BLaER1 treated with 17β-estradiol and CSF1 and Interleukin-3, amounts not matched to agents 10 nM and 100 nM (cell line): ENCODE measurements around the gene INF2.
"Not testable (repeated sequence)": the region's sequence is repeated elsewhere in the genome, so short reads cannot be mapped to it uniquely, and the experiment has no call there.

ENCODE experiments used
- H3K27ac ChIP-seq, 11 experiments: shearing (Covaris generic); formaldehyde crosslinking; 2 replicates each; pipeline ENCODE4 v1.8.1; 2022
- H3K27me3 ChIP-seq, 11 experiments: shearing (Covaris generic); formaldehyde crosslinking; 2 replicates each; pipeline ENCODE4 v1.8.1; 2022
- H3K36me3 ChIP-seq, 11 experiments: shearing (Covaris generic); formaldehyde crosslinking; 2 replicates each; pipeline ENCODE4 v1.8.1; 2022
- H3K4me1 ChIP-seq, 10 experiments: shearing (Covaris generic); formaldehyde crosslinking; 2 replicates each; pipeline ENCODE4 v1.8.1; 2022
- H3K4me2 ChIP-seq, 11 experiments: shearing (Covaris generic); formaldehyde crosslinking; 2 replicates each; pipeline ENCODE4 v1.8.1; 2022
- H3K4me3 ChIP-seq, 10 experiments: shearing (Covaris generic); formaldehyde crosslinking; 2 replicates each; pipeline ENCODE4 v1.8.1; 2022
- H3K9ac ChIP-seq, 11 experiments: shearing (Covaris generic); formaldehyde crosslinking; 2 replicates each; pipeline ENCODE4 v1.8.1; 2022
- H3K9me3 ChIP-seq, 11 experiments: shearing (Covaris generic); formaldehyde crosslinking; replicated peaks in 1 of 11; 2 replicates each; pipeline ENCODE4 v1.8.1; 2022
- H4K20me1 ChIP-seq, 11 experiments: shearing (Covaris generic); formaldehyde crosslinking; 2 replicates each; pipeline ENCODE4 v1.8.1; 2022
- Cebpa-rat ChIP-seq, 11 experiments: shearing (Covaris generic); IDR thresholded peaks; 2 replicates each; pipeline ENCODE4 v1.8.1; 2022

Gene INF2

GRCh38 chr14:104659764-104660523 is 29.5 kb upstream of the INF2 start:
- H3K9ac ChIP-seq: peak overlapping the region; percentile 9 to 85 (median 59); a peak in 20 of 22 replicates
- peaks cover 0 to 7% (median 4%) of the 10 kb centered on the region in 11 experiments; a peak in 11 of 22 replicates for H3K9me3 ChIP-seq
- H3K4me1 ChIP-seq: peaks cover 59 to 98% (median 85%) of the 10 kb centered on the region in 10 experiments
- H3K36me3 ChIP-seq: no peaks in the 10 kb centered on the region
- H3K27me3 ChIP-seq: peaks cover 0 to 14% (median 0%) of the 10 kb centered on the region in 11 experiments; a peak in 3 of 22 replicates
- peaks cover 0 to 7% (median 0%) of the 10 kb centered on the region in 11 experiments; a peak in 2 of 22 replicates for H4K20me1 ChIP-seq
- peak overlapping the region; percentile 92 to 100 (median 99) for H3K4me2 ChIP-seq
- TF ChIP-seq Cebpa-rat (IDR thresholded peaks at IDR 0.05): no peak
- H3K27ac ChIP-seq: peak overlapping the region in 10 of 11 experiments; percentile 30 to 89 (median 77); a peak in 19 of 22 replicates
- H3K4me3 ChIP-seq: peak overlapping the region; percentile 17 to 63 (median 52); a peak in 19 of 20 replicates

DNA sequence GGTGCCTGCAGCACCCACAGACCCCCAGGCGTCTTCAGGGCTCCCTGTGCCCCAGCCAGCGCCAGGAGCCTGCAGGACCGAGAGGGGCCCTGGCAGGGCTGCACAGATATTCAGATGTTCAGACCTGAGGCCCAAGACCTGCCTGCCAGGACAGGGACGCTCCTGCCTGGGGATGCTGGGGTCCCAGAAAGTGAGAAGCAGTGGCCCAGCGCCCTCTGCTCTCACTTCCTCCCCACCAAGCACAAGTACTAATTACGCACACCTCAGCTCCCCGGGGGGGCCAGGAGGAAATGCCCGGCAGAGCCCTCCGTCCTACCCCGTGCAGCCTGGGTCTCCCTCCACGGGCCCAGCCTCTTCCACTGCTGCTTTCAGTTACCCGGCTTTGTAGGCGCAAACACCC is 28.8 kb upstream of the INF2 start:
- Histone ChIP-seq H3K4me3 (peak overlapping the region; percentile 17 to 63 (median 52); a peak in 18 of 20 replicates), H3K4me1 (peaks cover 64 to 100% (median 87%) of the 10 kb centered on the region in 10 experiments)

DNA sequence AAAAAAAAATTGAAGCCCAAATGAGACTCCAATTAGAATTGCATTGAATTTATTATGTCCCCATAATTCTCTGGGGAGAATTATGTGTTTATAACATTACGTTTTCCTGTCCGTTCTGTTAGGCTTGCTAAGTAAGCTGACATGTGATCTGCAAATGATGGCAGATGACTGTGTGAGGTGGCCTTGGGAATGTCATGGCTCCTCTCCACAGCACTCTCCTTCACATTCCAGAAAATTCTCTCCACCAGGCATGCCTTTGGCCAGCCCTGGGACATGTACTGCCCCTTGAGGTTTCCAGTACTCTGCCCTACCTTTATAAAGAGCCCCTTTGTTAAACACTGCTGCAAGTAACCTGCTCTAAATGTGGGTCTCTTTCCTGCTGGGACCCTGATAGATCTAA is 28.3 kb upstream of the INF2 start:
- Histone ChIP-seq H3K4me2 (peak overlapping the region; percentile 92 to 100 (median 99)), H3K9ac (peak overlapping the region in 6 of 11 experiments; percentile 59 to 85 (median 78); a peak in 11 of 22 replicates), H3K4me3 (0 out of 20 replicates have a peak overlapping the region, but pooled peaks of 2 of the 10 experiments have one; percentile 21 to 53), H3K27ac (peak overlapping the region in 7 of 11 experiments; percentile 2 to 89 (median 84); a peak in 12 of 22 replicates), H4K20me1 (peaks cover 0 to 7% (median 0%) of the 10 kb centered on the region in 11 experiments; a peak in 2 of 22 replicates), H3K9me3 (0 out of 22 replicates have a peak, but pooled peaks cover 0 to 6% (median 0%) of the 10 kb centered on the region in 11 experiments), H3K4me1 (peaks cover 67 to 100% (median 87%) of the 10 kb centered on the region in 10 experiments), H3K36me3 (no peaks in the 10 kb centered on the region), H3K27me3 (peaks cover 0 to 10% (median 0%) of the 10 kb centered on the region in 11 experiments; a peak in 3 of 22 replicates)
- no peak for TF ChIP-seq Cebpa-rat (IDR thresholded peaks at IDR 0.05)

More for the DNA sequence above, 28.8 kb upstream of the INF2 start:
- Histone ChIP-seq H3K9me3 (peaks cover 0 to 6% (median under 1%) of the 10 kb centered on the region in 11 experiments; a peak in 8 of 22 replicates), H3K4me2 (peak overlapping the region; percentile 92 to 100 (median 99)), H3K27me3 (peaks cover 0 to 14% (median 0%) of the 10 kb centered on the region in 11 experiments; a peak in 3 of 22 replicates), H4K20me1 (peaks cover 0 to 7% (median 0%) of the 10 kb centered on the region in 11 experiments; a peak in 2 of 22 replicates), H3K36me3 (no peaks in the 10 kb centered on the region), H3K27ac (peak overlapping the region in 10 of 11 experiments; percentile 28 to 89 (median 77); a peak in 18 of 22 replicates), H3K9ac (peak overlapping the region; percentile 9 to 85 (median 59); a peak in 20 of 22 replicates)
- no peak for TF ChIP-seq Cebpa-rat (IDR thresholded peaks at IDR 0.05)

DNA sequence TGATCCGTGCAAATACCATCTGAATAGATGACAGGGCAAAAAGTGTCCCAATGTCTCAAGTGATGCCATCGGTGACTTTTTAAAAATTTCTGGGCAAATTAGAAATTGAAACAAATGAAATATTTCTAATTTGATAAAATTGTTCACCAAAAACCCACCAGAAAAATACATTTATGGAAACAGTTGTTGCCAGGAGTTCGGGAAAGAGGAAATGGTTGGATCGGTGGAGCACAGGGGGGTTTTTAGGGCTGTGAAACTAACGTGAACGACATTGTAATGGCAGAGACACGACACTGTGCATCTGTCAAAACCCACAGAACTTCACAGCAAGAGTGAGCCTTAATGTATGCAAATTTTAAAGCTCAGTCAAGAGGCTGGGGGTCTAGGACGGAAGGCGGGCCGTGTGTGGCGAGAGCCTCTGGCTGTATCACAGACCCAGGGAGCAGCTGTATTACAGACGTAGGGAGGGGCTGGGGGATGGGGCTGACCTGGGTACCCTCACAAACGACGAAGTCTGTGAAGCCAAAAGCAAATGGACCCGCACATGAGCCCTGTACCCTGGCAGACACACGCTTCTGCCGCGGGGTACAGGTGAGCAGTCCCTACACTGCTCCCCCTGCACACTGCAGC is 27.8 kb upstream of the INF2 start:
- Histone ChIP-seq H3K4me3 (0 out of 20 replicates have a peak overlapping the region, but pooled peaks of 1 of the 10 experiments have one; percentile 21), H3K4me2 (peak overlapping the region; percentile 92 to 100 (median 99); a peak in 21 of 22 replicates), H3K9ac (peak overlapping the region in 4 of 11 experiments; percentile 77 to 85 (median 79); a peak in 5 of 22 replicates), H3K4me1 (peaks cover 67 to 100% (median 86%) of the 10 kb centered on the region in 10 experiments), H3K27ac (peak overlapping the region in 6 of 11 experiments; percentile 74 to 89 (median 85); a peak in 10 of 22 replicates)
- not testable (repeated sequence) for H3K9me3 ChIP-seq, H4K20me1 ChIP-seq, H3K36me3 ChIP-seq, H3K27me3 ChIP-seq

GRCh38 chr14:104662472-104662871 is 26.9 kb upstream of the INF2 start:
- not testable (repeated sequence) for H3K36me3 ChIP-seq, H3K4me3 ChIP-seq, H3K27me3 ChIP-seq, H3K9ac ChIP-seq, H4K20me1 ChIP-seq, H3K9me3 ChIP-seq
- Histone ChIP-seq H3K4me1 (peaks cover 62 to 96% (median 79%) of the 10 kb centered on the region in 10 experiments), H3K27ac (peak overlapping the region in 1 of 11 experiments; percentile 40; a peak in 1 of 22 replicates), H3K4me2 (peak overlapping the region in 5 of 11 experiments; percentile 2 to 99 (median 31); a peak in 7 of 22 replicates)

- H3K27me3 ChIP-seq: peaks cover 0 to 3% (median 0%) of the 10 kb centered on the region in 11 experiments; a peak in 1 of 22 replicates
- no peak overlapping the region for H3K4me3 ChIP-seq
- no peak for TF ChIP-seq Cebpa-rat (IDR thresholded peaks at IDR 0.05)
- H3K36me3 ChIP-seq: no peaks in the 10 kb centered on the region
- H3K9ac ChIP-seq: no peak overlapping the region
- H3K4me2 ChIP-seq: peak overlapping the region in 4 of 11 experiments; percentile 2 to 80 (median 74); a peak in 7 of 22 replicates
- peaks cover 0 to 7% (median 0%) of the 10 kb centered on the region in 11 experiments; a peak in 1 of 22 replicates for H4K20me1 ChIP-seq
- H3K9me3 ChIP-seq: 0 out of 22 replicates have a peak, but pooled peaks cover 0 to 6% (median 0%) of the 10 kb centered on the region in 11 experiments
- H3K4me1 ChIP-seq: peaks cover 45 to 80% (median 63%) of the 10 kb centered on the region in 10 experiments
- no peak overlapping the region; a peak in 1 of 22 replicates for H3K27ac ChIP-seq
Observed at GRCh38 chr14:104664107-104664506, 25.3 kb upstream of the INF2 start.

DNA sequence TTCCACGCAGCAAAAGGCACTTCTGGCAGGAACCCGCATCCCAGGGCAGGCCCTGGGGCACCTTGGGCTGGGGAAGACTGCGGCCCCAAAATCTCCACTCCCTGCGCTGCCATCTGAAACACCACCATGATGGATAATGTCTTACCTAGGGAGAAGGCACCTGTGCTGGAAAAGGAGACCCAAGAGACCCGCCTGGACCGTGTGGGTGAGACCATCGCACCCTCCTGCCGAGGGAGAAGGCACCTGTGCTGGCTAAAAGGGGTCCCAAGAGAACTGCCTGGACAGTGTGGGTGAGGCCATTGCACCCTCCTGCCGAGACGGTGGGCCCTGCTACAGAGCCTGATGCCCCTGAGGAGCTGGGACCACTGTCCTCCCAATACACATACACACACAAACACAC is 24.8 kb upstream of the INF2 start:
- Histone ChIP-seq H3K4me3 (no peak overlapping the region), H3K4me1 (peaks cover 41 to 75% (median 58%) of the 10 kb centered on the region in 10 experiments), H3K4me2 (peak overlapping the region in 8 of 11 experiments; percentile 47 to 80 (median 72); a peak in 15 of 22 replicates), H3K27ac (peak overlapping the region in 3 of 11 experiments; percentile 67 to 78 (median 76); a peak in 3 of 22 replicates), H3K9ac (no peak overlapping the region), H3K27me3 (no peaks in the 10 kb centered on the region), H3K36me3 (no peaks in the 10 kb centered on the region), H4K20me1 (peaks cover 0 to 7% (median 0%) of the 10 kb centered on the region in 11 experiments; a peak in 1 of 22 replicates), H3K9me3 (0 out of 22 replicates have a peak, but pooled peaks cover 0 to 6% (median 0%) of the 10 kb centered on the region in 11 experiments)
- no peak for TF ChIP-seq Cebpa-rat (IDR thresholded peaks at IDR 0.05)

DNA sequence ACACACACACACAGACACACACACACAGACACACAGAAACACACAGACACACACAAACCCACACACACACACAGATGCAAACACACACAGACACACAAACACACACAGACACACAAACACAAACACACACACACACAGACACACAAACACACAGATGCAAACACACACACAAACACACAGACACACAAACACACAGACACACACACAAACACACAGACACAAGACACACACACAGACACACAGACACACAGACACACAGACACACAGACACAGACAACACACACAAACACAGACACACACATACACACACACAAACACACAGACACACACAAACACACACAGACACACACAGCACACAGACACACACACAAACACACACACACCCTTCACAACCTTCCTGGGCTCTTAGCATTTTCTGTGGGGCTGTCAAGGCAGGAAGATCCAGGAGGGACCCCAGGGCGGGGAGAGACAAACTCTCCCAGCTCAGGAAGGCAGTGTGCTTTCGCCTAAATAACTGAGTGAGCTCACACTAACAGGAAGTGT is 24.2 kb upstream of the INF2 start:
- H3K4me2 ChIP-seq: peak overlapping the region; percentile 61 to 80 (median 74)
- no peak for TF ChIP-seq Cebpa-rat (IDR thresholded peaks at IDR 0.05)
- H4K20me1 ChIP-seq: peaks cover 0 to 4% (median 0%) of the 10 kb centered on the region in 11 experiments; a peak in 1 of 22 replicates
- no peaks in the 10 kb centered on the region for H3K36me3 ChIP-seq
- H3K4me1 ChIP-seq: peaks cover 35 to 69% (median 52%) of the 10 kb centered on the region in 10 experiments
- H3K27me3 ChIP-seq: no peaks in the 10 kb centered on the region
- no peak overlapping the region; a peak in 1 of 20 replicates for H3K4me3 ChIP-seq
- peak overlapping the region; percentile 47 to 78 (median 68); a peak in 20 of 22 replicates for H3K27ac ChIP-seq
- H3K9me3 ChIP-seq: 0 out of 22 replicates have a peak, but pooled peaks cover 0 to 6% (median 0%) of the 10 kb centered on the region in 11 experiments
- peak overlapping the region; percentile 16 to 71 (median 56); a peak in 19 of 22 replicates for H3K9ac ChIP-seq
